Heart right ventricle (tissue), 16 donors: Measurements from ENCODE around the gene INSRR. TPM values are rescaled to one million over a fixed set of nuclear protein-coding genes. Genes with fewer than 3 reads are reported as not detected.

ENCODE experiments used
- ATAC-seq, 8 donors: fragments of 200-7000 bp; cut with Tn5 transposase; one replicate each; pipeline ENCODE4 v1.9.1; 2020; ENCODE audit warnings: mild to moderate bottlenecking in 8 of 8, moderate library complexity in 8 of 8, moderate number of reproducible peaks in 1 of 8
- DNase-seq, 2 donors: peaks; one replicate each; pipeline ENCODE4 v3.0.0-alpha.2; 2020
- H3K27ac ChIP-seq, 10 donors: fragments of 200-600 bp; sonication (generic) in 2 of 10; one replicate each; pipeline versions ENCODE4 v1.5.0 to v1.8.0; 2020 to 2022; ENCODE audit warnings: mild to moderate bottlenecking in 3 of 10
- H3K27me3 ChIP-seq, 7 donors: fragments of 200-600 bp; one replicate each; pipeline ENCODE4 v1.8.0; 2021 to 2022; ENCODE audit warnings: mild to moderate bottlenecking in 2 of 7
- H3K36me3 ChIP-seq, 9 donors: fragments of 200-600 bp; sonication (generic) in 1 of 9; one replicate each; pipeline versions ENCODE4 v1.5.0 to v1.8.0; 2020 to 2022; ENCODE audit warnings: mild to moderate bottlenecking in 2 of 9
- H3K4me1 ChIP-seq, 9 donors: fragments of 200-600 bp; sonication (generic) in 1 of 9; one replicate each; pipeline versions ENCODE4 v1.5.0 to v1.8.0; 2020 to 2022; ENCODE audit warnings: mild to moderate bottlenecking in 4 of 9
- H3K4me3 ChIP-seq, 10 donors: fragments of 200-600 bp; sonication (generic) in 2 of 10; one replicate each; pipeline versions ENCODE4 v1.5.0 to v1.8.0; 2020 to 2022; ENCODE audit warnings: mild to moderate bottlenecking in 7 of 10, moderate library complexity in 2 of 10
- H3K9me3 ChIP-seq, 11 donors: fragments of 200-600 bp in 10 of 11; sonication (generic) in 2 of 11; one replicate each; pipeline versions ENCODE4 v1.5.0 to v1.8.0; 2013 to 2022; ENCODE audit warnings: mild to moderate bottlenecking in 2 of 11, control low read depth in 1 of 11, moderate library complexity in 1 of 11
- CTCF ChIP-seq, 9 donors: fragments of 200-600 bp; sonication (generic) in 2 of 9; IDR thresholded peaks; one replicate each; pipeline versions ENCODE4 v1.5.0 to v1.8.0; 2021 to 2022; ENCODE audit warnings: antibody characterized with exemption in 9 of 9, mild to moderate bottlenecking in 5 of 9, moderate library complexity in 1 of 9
- WGBS, 2 donors: extraction: QIAGEN DNeasy Blood & Tissue Kit; methylation state at CpG; one replicate each; pipeline ENCODE4 v1.1.7; 2013; ENCODE audit warnings: inconsistent platforms in 1 of 2; 5-methylcytosine and 5-hydroxymethylcytosine counted together
- intact Hi-C, 10 donors: fragments of 100-400 bp; cut with DNase I; formaldehyde crosslinking; loops; one replicate each; pipeline versions ENCODE4 v1.11.1 to v1.14.2; 2022
- polyA plus RNA-seq, 2 donors: library from polyadenylated mRNA; stranded (reverse); fragments of 200-250 nt; gene quantifications; one replicate each; pipeline ENCODE4 v1.2.3, GENCODE V29; 2013
- total RNA-seq, 10 donors: library from RNA; stranded (reverse); fragmentation: NEBNext Ultra II Directional in 3 of 10; extraction: Animal tissue kit (Norgen Biotek cat#: 25700) in 3 of 10; gene quantifications; one replicate each; pipeline versions ENCODE4 v1.2.1 to v1.2.4, GENCODE V29; 2021 to 2023
- donor health status: Arrhythmogenic right ventricular cardiomyopathy.
- donor health status: ischemic (EF 13 %, LVEDD 7.1; RV severe dilation, severe dysfunction).
- donor health status: healthy with polysubstance abuse.
- donor health status: DM: no; HTN: yes; CAD: no.
- donor health status: DM: no; HTN: no; CAD: no.
- donor health status: ischemic (EF 25% LVEDD 6.9; RV normal size, moderate dysfunction).
- donor health status: ischemic (EF 25% LVEDD 5.7; RV mildly dilated, moderate dysfunction).
- donor health status: healthy.
- donor health status: DM: yes; HTN: yes; CAD: no.
- donor health status: Ischemic cardiomyopathy.
- donor health status: ischemic (EF 35%, LVEDD 5.7; RV mildly dilated, moderate dysfunction).
- donor health status: nonischemic (EF 11% LVEDD 7.7; RV severe dilation, severe dysfunction).
- donor health status: DM: yes; HTN: yes; CAD: no.
- donor health status: PGD.
- donor health status: ischemic (EF 29% LVEDD 5.4; RV normal size, mild dysfunction).
- donor health status: nonischemic (EF 23%, LVEDD 6.1; RV moderate dilation, normal function).

The INSRR gene
- total and polyA plus RNA-seq, 12 donors, result 0.01 to 0.80 (median 0.07) TPM

GRCh38 chr1:156812293-156812990 is 46.5 kb downstream of the INSRR start:
- DNase-seq, result no peak
- intact Hi-C loops, result no loop called here
- peaks cover 0 to 11% (median 0%) of the 10 kb centered on the region in 9 donors for H3K36me3 ChIP-seq
- 97 to 98% methylated on average over 10 of the region's 10 CpGs for WGBS, 2 donors
- no peaks in the 10 kb centered on the region for H3K9me3 ChIP-seq
- no peak overlapping the region for H3K4me3 ChIP-seq
- no peak overlapping the region for H3K27ac ChIP-seq
- no peak for ATAC-seq
- peaks cover 12 to 50% (median 25%) of the 10 kb centered on the region in 9 donors for H3K4me1 ChIP-seq
- H3K27me3 ChIP-seq, result peaks cover 0 to 14% (median 4%) of the 10 kb centered on the region in 7 donors
- no peak for TF ChIP-seq CTCF (IDR thresholded peaks at IDR 0.05)

GRCh38 chr1:156811168-156811567 is 47.7 kb downstream of the INSRR start:
- no peak for ATAC-seq
- Histone ChIP-seq H3K36me3 (peaks cover 0 to 11% (median 0%) of the 10 kb centered on the region in 9 donors), H3K4me3 (no peak overlapping the region), H3K9me3 (no peaks in the 10 kb centered on the region), H3K4me1 (peaks cover 15 to 50% (median 30%) of the 10 kb centered on the region in 9 donors), H3K27me3 (peaks cover 0 to 14% (median 4%) of the 10 kb centered on the region in 7 donors), H3K27ac (no peak overlapping the region)
- no peak for TF ChIP-seq CTCF (IDR thresholded peaks at IDR 0.05)
- DNase-seq, result no peak
- WGBS, 2 donors, result 73 to 78% methylated on average over 4 of the region's 4 CpGs
- intact Hi-C loops, result no loop called here

- H3K4me1 ChIP-seq, result peaks cover 12 to 58% (median 35%) of the 10 kb centered on the region in 9 donors
- H3K4me3 ChIP-seq, result no peak overlapping the region
- no peaks in the 10 kb centered on the region for H3K9me3 ChIP-seq
- H3K27ac ChIP-seq, result no peak overlapping the region
- H3K36me3 ChIP-seq, result peaks cover 0 to 11% (median 0%) of the 10 kb centered on the region in 9 donors
- intact Hi-C loops, result loop anchor here in 1 of 10 donors (5.0 kb wide), 1 partner anchor 47 kb away; the partner anchor contains the start of gene INSRR
- no peak for TF ChIP-seq CTCF (IDR thresholded peaks at IDR 0.05)
- WGBS, 2 donors, result 87 to 88% methylated on average over 7 of the region's 7 CpGs
- no peak for DNase-seq
- H3K27me3 ChIP-seq, result peaks cover 0 to 14% (median 4%) of the 10 kb centered on the region in 7 donors
- no peak for ATAC-seq
Measured at GRCh38 chr1:156809711-156810366, 49.1 kb downstream of the INSRR start.

GRCh38 chr1:156809281-156809680 is 49.6 kb downstream of the INSRR start:
- 94 to 96% methylated on average over 10 of the region's 10 CpGs for WGBS, 2 donors
- Histone ChIP-seq H3K4me1 (peaks cover 6 to 58% (median 35%) of the 10 kb centered on the region in 9 donors), H3K36me3 (peaks cover 0 to 11% (median 0%) of the 10 kb centered on the region in 9 donors), H3K9me3 (no peaks in the 10 kb centered on the region), H3K27ac (no peak overlapping the region), H3K27me3 (peaks cover 0 to 14% (median 2%) of the 10 kb centered on the region in 7 donors), H3K4me3 (no peak overlapping the region)
- no peak for TF ChIP-seq CTCF (IDR thresholded peaks at IDR 0.05)
- no peak for DNase-seq
- intact Hi-C loops, result loop anchor here in 1 of 10 donors (5.0 kb wide), 1 partner anchor 48 kb away; the partner anchor contains the start of gene INSRR
- no peak for ATAC-seq
